GM21737 (cell line): ENCODE data around the gene AGXT.

Source experiments
- ATAC-seq: cut with Tn5 transposase; IDR thresholded peaks from one replicate; pipeline ENCODE4 v1.9.1; 2021; ENCODE audit warnings: mild to moderate bottlenecking, moderate library complexity; ENCODE audit not compliant: unreplicated experiment

The AGXT gene

GRCh38 chr2:240884221-240884620 lies 15.6 kb downstream of the AGXT start:
- no peak for ATAC-seq

DNA sequence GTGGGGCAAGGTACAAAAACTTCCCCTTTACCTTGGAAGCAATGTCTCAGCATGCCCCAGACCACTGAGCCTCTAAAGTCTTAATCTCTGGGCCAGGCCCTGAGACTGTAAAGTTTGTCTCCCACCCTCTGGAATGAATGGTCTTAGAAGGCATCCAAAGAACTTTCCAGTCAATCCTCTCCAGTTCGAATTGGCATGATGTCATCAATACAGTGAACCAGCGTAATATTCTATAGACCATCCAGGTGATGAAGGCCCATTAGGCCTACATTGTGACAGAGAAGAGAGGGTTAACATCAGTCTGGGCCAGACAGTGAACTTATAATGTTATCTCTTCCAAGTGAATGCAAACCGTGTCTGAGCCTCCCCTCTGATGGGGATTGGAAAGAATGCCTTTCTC lies 16.1 kb downstream of the AGXT start:
- ATAC-seq: no peak

- no peak for ATAC-seq
These were observed 16.9 kb downstream of the AGXT start for GRCh38 chr2:240885566-240885965.

GRCh38 chr2:240886023-240886565 lies 17.5 kb downstream of the AGXT start:
- no peak for ATAC-seq

DNA sequence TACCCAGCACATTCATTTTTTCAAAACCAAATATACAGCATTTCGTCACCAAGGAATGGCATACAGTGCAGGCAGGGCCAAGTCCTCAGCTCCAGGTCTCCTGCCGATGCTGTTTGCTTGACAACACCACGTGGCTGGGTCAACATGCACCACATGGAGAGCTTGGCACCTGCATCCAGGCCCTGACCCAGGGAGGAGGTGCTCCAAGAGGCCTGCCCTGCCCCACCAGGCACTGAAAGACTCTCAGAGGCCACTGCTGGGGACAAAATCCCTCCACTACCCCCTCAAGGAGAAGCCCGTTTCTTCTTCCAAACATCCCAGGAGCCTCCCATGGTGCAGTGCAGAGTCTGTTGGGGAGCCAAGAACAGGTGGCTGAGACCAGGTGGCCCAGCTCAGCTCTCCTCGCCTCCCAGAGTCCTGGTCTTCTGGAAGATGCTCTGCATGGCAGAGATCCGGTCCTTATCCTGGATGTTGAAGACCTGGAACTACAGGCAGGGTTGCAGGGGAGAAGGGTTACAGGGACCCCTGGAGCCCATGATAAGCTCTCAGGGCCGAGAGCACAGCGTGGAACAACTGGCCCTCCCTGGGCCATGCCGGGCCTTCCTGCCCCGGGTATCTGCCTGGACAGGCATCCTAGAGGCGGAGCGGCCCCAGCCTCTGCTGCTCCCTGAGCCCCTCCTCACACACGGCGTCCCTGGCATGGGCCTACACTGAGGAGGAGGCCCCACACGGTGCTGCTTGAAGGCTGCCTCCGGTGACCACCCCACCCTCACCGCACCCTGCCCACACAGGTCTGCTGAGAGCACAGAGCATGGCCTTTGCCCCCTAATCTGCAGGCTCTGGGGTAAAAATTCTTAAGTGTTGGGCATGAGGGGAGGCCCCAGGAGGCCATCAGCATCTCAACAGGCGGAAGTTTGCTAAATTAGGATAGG lies 18.3 kb downstream of the AGXT start:
- no peak for ATAC-seq

GRCh38 chr2:240887631-240888030 lies 19.0 kb downstream of the AGXT start:
- no peak for ATAC-seq

DNA sequence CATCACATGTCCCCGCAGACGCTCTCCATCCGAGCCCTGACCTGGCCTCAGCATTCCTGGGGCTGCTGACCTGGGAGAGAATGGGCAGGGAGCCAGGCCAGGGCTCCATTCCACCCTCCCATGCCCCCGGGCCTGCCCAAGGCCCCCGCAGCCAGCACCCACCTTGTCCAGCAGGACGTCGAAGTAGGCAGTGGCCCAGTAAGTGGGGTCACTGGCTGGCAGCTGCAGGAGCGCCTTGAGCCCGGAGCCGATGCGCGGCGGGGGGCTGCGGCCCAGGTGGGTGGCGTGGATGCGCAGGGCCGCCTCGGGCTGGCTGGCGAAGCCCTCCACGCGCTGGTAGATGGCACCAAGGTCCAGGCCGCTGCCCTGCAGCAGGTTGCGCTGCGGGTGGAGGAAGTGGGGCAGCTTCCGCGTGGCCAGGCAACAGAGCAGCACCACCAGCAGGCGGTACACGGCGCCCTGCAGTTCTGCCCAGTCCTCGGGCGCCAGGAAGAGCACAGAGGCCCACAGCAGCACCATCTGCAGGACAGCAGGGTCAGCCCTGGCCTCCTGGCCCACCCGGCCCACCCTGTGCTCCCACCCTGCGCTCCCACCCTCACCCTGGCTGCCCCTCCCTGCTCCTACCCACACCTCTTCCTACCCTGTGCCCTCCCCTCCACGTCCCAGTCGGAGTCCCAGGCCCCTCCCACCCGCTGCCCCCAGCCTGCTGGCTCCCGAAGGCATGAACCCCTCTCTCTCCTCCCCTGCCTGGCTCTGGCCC lies 19.7 kb downstream of the AGXT start:
- no peak for ATAC-seq

DNA sequence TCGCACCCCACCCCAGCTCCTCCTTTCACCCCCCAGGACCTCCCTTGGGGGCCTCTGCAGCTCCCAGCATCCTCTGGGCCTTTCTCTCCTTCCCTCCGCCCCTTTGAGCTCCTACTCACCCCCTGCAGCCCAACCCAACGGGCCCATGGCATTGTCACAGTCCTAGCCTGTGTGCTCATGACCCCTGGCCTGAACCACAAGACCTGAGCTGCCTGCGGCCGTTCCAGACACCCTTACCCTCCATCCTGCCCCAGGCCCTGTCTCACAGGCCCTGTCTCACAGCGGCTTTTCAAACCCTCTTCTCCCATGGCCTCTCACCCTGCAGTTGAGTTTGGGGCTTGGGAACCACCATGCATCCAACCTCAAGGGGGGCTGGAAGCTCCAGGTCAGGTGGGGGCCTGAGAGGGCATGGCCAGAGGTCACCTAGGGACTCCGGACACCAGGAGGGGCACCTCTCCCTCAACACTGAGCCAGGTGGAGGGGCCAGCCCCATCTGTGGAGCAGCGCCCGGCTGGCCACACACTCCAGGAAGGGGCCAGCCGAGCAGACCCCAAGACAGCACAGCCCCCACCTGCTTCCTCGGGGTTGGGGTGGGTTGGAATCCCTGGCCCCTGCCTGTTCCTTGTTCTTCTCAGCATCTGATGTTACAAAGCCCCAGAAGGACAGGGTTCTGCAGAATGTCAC lies 20.4 kb downstream of the AGXT start:
- no peak for ATAC-seq

GRCh38 chr2:240889601-240890560 lies 21.3 kb downstream of the AGXT start:
- ATAC-seq: no peak

- ATAC-seq: no peak
These were observed 22.1 kb downstream of the AGXT start for GRCh38 chr2:240890691-240891090.

DNA sequence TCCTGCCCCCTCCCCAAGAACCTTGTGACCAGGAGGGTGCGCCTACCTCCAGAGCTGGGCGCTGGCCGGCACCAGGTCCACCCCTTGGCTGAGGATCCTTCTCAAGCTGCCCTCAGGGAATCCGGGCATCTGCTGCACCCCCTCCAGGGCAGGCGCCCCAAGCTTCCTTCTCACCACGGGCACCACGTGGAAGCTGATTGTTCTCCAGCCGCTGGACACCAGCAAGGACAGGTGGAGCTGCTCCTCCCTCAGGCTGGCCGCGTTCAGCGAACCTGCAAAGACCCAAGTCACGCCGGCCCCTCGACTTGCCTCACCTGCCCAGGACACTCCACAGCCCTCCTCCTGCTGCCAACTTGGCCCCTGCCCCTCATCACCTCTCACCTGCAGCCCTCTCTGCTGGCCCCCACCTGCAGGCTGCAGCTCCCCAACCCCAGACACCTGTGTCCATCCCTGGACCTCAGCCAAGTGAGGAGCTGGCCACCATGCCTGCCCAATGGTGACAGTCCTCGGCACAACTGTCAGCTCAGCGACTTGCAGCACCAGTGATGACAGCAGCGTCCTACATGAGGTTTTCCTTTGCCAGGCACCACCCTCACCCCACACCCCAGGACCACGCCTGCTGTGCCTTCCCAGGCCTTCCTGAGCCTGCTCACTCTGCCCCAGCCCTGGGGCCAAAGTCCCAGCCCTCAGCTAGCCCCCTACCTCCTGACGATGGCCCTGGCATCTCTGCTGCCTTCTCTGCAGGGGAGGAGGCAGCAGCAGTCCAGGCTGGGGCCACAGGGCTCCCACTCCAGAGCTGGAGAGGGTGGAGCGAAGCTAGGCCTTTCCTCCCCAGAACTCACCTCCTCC lies 23.1 kb downstream of the AGXT start:
- ATAC-seq: no peak

DNA sequence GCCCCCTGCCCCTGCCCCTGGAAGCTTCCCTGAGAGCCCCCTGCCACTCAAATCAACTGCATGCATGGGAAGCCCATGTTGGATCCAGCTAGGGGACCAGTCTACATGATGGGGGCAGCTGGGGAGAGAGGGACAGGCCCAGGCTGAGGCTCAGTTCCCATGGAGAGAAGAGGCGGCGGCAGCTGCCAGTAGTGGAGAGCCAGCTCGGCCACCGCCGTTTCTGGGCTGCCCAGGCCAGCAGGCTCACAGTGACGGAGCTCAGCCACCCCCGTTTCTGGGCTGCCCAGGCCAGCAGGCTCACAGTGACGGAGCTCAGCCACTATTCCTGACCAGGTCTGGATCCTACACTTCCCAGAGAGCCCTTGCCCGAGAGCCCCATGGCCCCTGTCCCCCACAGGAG lies 23.7 kb downstream of the AGXT start:
- ATAC-seq: no peak

- no peak for ATAC-seq
These were observed 24.3 kb downstream of the AGXT start for GRCh38 chr2:240892925-240893324.

- ATAC-seq: no peak
These were observed 24.8 kb downstream of the AGXT start for GRCh38 chr2:240893363-240893844.

GRCh38 chr2:240894006-240894405 lies 25.4 kb downstream of the AGXT start:
- no peak for ATAC-seq

GRCh38 chr2:240894836-240895558 lies 26.4 kb downstream of the AGXT start:
- no peak for ATAC-seq

- no peak for ATAC-seq
These were observed 27.2 kb downstream of the AGXT start, which contains the start of gene MAB21L4 for GRCh38 chr2:240895656-240896388. MAB21L4 (minus strand) TSS chr2:240896156; CDS start chr2:240895997, 159 bp downstream.
